HG02623 (cell line): Measurements from ENCODE around the gene TBC1D5.

Experiments
- ATAC-seq: cut with Tn5 transposase; IDR thresholded peaks from one replicate; pipeline ENCODE4 v1.9.1; 2021; ENCODE audit warnings: moderate library complexity; ENCODE audit not compliant: unreplicated experiment

Gene TBC1D5

DNA sequence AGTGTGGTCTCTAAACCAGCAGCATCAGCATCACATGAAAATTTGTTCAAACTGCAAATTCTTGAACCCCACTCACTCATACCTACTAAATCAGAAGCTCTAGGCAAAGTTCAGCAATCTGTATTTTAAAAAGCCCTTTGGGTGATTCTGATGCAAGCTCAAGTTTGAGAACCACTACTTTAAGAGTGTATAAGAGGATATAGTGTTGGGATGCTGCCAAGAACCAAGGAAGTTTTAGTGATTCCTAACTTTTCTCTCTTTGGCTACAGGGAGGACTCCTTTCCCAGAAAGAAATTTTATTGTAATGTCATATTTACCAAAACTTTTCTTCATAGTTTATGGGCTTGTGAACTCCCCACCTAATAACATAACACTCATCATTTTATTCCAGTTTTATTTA is 422.2 kb downstream of the TBC1D5 start:
- ATAC-seq = no peak

DNA sequence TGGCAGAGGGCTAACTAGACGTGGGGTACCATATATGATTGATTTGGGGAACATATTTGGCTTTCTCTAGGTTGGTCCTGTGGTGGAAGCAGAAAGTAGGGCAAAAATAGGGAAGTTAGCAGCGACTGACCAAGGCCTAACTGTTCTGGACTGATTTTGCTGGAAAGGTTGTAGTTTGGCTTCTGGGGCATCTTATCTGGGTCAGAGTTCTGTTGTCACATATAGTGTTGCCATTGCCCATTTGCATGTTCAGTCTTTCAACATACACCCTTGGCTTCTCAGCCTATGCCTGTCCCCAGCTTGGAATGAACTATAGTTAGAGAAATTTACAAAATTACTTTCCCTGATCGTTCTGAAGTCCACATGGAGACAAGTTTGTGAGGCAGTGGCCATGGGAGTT is 426.5 kb downstream of the TBC1D5 start:
- no peak for ATAC-seq

DNA sequence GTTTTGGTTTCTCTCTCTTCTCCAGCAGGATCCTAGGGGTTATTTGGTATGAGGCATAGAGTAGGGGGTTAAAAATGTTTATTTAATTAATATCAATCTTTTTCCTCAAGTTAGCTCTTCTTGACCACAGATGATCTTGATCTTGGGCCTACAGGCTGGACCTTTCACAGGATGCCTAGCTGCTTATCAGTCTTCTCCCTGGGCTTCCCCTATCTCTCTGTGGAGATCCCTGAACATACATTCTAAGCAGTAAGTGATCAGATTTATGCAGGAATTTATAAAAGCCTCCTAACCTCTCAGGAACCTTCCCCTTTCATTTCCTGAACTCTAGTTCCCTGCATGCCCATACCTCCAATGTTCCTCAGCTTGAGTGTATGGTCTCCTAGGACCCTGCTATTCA is 428.3 kb downstream of the TBC1D5 start:
- ATAC-seq = no peak

DNA sequence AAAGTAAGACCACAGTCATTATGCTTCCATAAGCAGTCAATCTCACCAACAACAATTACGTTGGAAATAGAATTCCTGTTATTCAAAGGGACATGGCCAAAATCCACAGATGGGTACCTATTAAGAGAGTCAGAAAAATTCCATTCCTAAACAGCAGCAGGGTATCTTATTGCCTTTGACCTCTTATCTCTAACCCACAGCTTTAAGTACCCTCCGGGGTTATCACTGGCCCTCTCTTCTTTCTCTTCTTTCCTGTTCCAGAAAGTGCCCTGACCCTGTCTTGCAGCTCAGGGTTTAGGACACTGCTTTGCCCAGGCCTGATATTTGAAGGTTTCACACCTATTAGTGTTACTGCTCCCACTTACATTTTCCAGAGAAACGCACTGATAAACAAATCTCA is 428.7 kb downstream of the TBC1D5 start:
- ATAC-seq = no peak

DNA sequence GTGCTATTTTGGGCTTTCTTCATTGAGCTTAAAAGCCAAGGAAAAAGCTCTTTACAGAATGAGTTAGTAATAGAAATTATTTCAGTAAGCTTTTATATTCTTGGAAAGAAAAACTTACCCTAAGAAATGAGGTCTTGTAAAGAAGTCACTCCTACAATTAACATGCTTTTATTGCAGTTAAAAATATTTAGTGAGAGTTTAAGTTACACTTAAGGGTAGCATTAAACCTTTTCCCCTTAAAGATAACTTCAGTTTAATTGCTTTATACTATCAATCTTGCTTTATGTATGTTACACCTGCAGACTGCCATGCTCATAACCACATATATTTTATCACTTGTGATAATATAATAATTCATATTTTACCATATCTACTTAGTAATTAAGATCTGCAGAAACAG is 431.4 kb downstream of the TBC1D5 start:
- no peak for ATAC-seq

DNA sequence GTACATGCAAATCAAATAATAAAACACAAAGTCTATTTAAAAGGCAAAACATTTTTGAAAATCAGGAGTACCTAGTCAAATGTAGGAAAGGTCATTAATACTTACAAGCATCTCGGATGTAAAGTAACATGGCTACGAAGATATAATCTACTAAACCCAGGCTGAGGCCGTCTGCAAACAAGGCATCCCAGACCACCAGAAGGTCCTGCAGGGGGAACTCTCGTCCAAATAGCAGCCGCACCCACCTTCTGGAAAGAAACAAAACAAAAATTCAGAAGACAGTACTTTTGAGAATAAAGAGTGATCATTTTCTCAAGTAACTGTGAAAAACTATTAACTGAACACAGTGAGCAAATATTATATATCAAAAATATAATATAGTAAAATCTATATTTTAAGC is 434.5 kb downstream of the TBC1D5 start:
- ATAC-seq = no peak

DNA sequence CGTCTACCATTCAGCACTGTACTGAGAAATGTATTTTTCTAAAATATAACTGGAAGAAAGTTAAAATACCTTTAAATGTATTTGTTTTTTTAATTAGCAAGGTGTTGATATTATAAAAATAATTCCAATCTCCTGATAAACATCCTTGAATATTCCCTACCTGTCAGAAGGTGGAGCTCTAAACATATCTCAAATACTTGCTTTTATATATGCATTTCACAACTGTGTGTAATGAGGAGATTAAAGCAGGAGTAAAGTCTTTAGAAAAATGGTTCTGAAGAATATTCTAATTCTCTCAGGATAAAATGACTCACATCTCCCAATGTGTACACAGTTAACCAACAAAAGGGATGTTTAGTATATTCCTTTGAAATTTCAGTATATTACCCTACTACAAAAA is 434.9 kb downstream of the TBC1D5 start:
- no peak for ATAC-seq

DNA sequence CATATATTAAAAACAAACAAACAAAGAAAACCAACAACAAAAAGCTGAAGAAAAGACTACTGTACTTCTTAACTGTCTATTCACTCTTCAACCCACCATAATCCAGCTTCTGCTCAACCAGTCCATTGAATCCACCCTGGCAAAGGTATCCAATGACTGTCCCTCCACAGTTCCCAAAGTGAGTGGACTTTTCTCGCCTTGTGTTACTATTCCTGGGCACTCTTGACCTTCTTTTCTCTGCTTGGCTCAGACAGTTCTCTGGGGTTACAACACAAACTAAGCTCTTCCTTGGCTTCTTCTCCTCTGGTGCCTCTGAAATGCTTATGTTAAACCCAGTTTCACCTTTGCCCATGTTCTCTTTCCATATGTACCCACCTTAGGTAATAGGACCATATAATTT is 437.5 kb downstream of the TBC1D5 start:
- no peak for ATAC-seq

DNA sequence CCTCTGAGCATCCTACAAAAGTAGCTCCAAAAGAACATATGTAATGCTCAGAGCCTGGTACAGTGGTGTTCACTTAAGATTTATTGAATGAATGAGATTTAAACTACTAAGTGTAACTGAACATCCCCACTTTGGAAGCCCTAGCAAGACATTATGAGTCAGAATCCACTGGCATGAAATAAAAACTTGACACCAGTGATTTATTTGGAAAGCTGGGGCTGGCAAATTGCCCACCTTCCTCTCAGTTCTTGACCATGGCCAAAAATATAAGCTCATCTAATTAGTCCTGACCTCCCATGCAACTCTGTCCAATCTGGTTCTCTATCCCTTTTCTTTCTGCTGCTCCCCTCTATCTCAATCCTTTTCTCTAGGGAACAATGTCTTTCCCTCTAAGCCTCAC is 439.7 kb downstream of the TBC1D5 start:
- no peak for ATAC-seq

DNA sequence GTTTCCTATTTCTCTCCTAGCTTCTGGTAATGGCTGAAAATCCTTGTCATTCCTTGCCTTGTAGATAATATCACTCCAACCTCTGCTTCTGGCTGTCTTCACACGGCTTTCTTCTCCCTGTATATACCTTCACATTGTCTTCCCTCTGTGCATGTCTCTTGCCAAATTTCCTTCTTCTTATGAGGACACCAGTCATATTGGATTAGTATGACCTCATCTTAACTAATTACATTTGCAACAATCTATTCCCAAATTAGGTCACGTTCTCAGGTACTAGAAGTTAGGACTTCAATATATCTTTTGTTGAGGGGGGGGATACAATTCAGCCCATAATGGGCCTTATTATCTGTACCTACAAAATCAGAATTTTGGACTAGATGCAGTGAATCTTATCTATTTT is 440.3 kb downstream of the TBC1D5 start:
- ATAC-seq = no peak

DNA sequence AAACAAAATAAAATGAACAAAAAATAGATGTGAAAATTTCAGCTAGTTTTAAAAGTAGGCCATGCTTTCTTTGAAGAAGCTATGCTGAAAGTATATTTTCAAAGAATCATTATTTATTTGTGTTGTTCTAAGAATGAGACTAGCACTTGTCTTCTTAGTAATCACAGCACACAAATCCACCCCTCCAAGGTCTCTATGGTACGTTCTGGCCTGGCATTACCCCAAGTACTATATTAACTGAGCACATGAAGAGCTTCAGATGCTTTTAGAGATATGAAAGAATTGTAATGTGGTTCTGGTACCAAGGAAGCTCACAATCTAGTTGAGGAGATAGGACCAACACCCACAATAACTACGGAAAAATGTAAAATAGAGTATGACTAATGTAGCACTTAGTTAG is 441.2 kb downstream of the TBC1D5 start:
- no peak for ATAC-seq

DNA sequence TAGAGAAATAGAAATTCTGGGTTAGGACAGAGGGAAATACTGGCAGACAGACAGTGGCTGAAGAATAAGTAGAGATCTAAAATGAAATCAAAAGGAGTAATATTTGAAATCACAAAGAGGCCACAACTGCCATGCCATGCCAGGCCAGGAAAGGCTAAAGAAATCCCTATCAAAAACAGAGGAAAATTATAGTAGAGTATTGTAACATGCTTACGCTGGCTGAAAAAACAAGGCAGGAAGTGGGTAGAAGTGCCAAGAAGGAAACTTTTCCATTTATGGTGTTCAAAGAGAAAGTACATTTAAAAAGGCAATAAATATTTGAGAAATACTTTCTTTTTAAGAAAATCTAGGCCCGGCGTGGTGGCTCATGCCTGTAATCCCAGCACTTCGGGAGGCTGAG is 442.0 kb downstream of the TBC1D5 start:
- no peak for ATAC-seq

DNA sequence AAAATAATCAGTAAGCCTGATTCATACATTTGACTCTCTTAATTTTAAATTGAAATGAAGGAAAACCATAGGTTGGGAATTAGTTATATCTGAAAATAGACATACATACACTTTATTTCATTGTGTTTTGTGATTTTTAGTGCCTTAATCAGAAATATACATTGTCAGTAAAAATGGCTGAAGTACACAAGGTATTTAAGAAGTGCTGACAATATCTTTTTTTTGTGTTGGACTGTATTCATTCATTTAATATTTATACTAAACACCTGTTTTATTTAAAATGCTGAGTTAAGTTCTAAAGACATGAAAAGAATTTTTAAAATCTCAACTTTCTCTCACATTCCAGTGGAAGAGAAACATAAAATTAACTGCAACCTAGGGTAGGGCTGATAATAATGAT is 444.4 kb downstream of the TBC1D5 start:
- ATAC-seq = no peak

DNA sequence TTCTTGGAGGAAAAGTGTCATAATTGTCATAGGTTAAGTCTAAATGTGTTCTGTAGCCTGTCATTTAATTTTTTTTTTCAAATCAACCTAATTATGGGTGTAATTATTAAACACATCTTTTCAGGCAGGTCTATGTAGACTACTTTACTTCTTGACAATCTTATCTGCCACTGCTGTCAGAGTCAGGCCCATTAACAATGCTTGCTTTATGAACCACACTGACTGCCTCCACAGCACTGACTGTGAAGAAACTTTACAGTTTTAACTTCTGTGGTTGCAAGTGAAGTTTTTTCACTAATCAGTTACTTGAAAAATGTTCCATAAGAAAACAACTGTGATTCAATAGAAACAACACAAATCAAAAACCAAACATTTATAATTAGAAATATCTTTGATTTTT is 449.9 kb downstream of the TBC1D5 start:
- no peak for ATAC-seq

DNA sequence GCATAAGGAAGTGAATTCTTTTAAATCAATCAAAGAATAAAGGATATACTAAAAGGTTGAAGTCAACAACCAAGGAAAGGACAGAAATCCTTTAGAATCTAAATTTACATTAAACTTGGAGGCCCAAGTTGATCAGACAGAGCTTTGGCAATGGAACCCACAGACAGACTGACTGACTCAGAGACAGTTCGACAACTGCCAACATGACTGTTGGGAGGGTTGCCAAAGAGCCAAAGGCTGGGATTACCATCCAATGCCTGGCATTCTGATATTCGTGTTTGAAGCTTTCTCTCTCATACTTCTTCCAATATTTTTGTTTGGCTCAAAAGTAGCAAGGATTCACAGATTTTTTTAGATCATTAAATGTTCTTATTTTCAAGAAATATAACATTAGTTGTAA is 451.5 kb downstream of the TBC1D5 start:
- no peak for ATAC-seq

DNA sequence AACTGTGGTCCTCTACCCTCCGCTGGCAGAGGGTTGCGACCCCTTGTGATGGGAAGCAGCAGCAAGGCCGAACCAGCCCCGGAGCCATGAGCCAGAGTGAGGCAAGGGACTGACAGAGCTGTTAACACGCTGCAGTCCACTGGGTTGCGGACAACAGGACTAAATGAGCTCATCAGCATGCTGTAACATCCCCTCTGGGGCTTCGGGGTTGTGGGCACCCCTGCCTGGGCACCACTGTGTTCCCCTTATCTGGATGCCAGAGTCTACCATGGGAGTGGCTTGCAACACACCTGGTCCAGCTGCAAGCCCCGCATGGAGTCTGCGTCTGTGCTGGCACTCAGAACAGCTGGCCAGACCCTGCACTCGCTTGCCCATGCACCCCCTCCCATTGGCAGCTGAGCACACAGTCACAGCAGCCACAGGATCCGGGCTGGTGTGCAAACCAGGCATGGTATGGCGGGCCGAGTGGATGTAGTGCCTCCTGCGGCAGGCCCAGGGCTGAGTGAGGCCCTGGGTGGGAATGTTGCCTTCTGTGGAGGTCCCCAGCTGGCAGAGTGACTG is 453.5 kb downstream of the TBC1D5 start:
- no peak for ATAC-seq

DNA sequence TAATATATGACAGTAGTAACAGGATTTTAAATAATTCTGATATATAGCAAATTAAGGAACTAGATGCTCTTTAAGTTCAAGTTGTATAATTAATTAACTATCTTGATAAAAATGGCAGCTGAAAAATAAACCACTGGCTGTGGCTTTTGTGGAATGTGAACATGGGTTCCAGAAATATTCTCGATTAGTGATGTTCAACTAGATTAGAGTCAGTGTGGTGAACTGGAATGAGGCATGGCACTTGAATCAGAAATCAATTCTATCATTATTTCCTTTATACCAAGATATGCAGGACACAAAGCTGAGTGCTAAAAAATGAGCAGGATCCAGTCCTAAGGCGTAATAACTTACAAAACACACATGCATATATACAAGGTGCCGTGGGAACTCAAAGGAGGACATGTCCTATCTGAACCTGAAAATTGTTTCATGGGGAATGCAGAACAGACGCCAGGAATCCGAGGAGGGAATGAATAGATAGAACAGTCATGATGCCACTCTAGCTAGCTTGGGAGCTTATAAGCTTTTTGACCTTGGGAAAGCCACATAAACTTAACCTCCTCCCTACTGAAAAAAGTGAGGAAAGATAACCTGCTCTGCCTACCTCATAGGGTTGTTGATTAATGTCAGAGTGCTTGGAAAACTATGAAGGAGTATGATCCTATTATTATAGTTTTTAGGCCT is 455.3 kb downstream of the TBC1D5 start:
- no peak for ATAC-seq

DNA sequence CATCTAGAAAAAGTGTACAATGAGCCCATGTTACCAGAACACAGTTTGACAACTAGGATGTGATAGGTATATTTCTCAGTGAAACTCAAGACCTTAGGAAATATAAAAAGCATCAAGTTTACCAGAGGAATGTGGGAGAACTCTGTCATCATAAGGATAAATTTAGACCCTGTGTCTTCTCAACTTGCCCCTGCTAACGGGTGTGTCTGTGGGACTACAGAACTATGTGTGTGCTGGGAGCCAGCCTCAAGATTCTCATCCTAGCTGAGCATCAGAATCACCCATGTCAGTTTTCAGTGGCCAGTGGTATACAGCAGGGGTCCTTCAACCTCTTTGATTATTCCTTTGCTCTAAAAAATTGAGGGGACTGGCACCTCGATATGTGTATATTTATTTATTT is 464.4 kb downstream of the TBC1D5 start:
- ATAC-seq = no peak

DNA sequence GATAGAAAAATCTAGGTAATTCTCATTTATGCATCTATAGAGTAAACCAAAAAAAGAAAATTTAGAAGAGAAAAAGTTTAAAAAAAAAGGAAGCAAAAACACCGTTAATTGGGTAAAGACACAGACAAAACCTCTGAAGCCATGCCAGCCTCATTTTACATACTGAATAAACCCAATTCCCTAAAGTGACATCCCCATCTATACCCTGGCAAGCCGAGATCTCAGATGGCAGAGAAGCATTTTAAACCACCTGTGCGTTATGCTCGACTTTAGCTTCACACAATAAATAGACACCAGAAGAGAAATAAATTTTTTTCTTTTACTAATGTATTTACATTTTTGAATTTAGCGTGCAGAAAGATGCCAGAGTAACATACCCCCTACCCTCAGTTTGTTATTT is 475.6 kb downstream of the TBC1D5 start:
- no peak for ATAC-seq

DNA sequence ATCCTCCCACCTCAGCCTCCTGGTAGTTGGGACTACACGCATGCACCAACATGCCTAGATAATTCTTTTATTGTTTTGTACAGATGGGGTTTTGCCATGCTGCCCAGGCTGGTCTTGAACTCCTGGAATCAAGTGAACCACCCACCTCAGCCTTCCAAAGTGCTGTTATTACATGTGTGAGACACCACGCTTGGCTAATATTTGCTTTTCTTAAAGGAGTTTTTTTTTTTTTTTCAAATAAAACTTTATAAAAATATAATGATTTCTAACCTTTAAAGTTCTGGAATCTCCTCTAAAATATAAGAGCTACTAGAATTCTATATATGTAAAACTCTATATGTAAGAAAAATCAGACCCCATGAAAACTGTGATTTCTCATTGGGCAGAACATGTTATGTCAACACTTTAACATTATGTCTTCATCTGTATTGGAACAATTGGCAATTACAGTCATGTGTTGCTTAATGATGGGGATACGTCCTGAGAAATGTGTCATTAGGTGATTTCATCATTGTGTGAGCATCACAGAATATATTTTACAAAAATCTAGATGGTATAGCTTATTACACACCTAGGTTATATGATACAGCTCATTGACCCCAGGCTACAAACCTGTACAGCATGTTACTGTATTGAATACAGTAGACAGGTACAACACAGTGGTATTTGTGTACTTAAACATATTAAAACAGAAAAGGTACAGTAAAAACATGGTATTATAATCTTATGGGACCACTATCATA is 480.6 kb downstream of the TBC1D5 start:
- ATAC-seq = no peak

DNA sequence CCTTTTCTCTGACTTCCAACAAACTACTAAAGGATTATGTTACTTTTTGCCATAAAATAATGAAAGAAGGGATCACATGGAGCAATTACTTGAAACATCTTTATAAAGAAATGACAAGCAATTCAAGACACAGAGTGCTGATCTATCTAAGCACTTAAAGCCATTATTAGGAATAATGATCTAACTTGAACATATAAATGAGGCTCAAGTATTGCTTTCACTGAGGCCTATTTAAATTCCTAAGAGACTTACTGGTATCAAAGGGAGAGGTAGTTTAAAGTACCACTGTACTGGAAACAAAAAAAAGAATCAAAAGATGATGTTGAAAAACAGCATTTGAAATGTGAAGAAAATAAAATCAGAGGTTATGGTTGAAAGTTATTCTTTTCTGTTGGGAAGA is 482.2 kb downstream of the TBC1D5 start:
- no peak for ATAC-seq

DNA sequence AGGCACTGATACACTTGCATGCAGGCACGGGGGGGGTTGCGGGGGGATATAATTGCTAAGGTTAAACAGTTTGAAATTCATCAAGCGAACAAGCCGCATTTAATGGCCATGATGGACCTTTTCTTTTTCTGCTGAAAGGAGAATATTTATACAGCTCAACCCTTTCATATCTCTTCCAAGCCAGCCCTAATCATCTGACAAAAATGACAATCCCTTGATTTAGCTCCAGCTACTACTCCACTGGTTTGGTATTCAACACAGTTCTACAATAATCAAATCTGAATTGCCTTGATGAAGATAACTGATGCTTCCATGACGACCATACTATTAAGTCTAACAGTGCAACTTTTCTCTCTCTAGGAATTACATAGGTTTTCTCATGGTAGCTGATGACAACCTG is 482.7 kb downstream of the TBC1D5 start:
- ATAC-seq = no peak
